Occipital lobe (tissue), 2 donors: Measurements from ENCODE around the gene SMARCD3. TPM values are rescaled to one million over a fixed set of nuclear protein-coding genes. Genes with fewer than 3 reads are reported as not detected.

Experiments
- DNase-seq: peaks from one replicate; lab custom pipeline; 2025; lab: John Stamatoyannopoulos, UW
- total RNA-seq: library from RNA; depleted of rRNA; stranded (reverse); fragments of >200 nt; gene quantifications from one replicate; pipeline ENCODE4 v1.2.3, GENCODE V29; 2014

SMARCD3 gene
- 147 TPM for total RNA-seq

- peak; percentile 48 for DNase-seq
Observed at GRCh38 chr7:151248346-151249033, at the start of gene SMARCD3. Gene SMARCD3, minus strand, starts transcription at chr7:151248694. Its CDS starts 132 bp downstream, at chr7:151248562.

GRCh38 chr7:151296202-151296992, 47.9 kb upstream of the SMARCD3 start:
- no peak for DNase-seq

- no peak for DNase-seq
Observed at GRCh38 chr7:151292850-151293249, 44.4 kb upstream of the SMARCD3 start.

- no peak for DNase-seq
Observed at GRCh38 chr7:151291206-151291605, 42.7 kb upstream of the SMARCD3 start.

GRCh38 chr7:151290355-151290760, 41.9 kb upstream of the SMARCD3 start:
- no peak for DNase-seq

- DNase-seq, result no peak
Observed at GRCh38 chr7:151289891-151290290, 41.4 kb upstream of the SMARCD3 start.

GRCh38 chr7:151286148-151286547, 37.7 kb upstream of the SMARCD3 start:
- no peak for DNase-seq

- no peak for DNase-seq
Observed at GRCh38 chr7:151283302-151283701, 34.8 kb upstream of the SMARCD3 start.

- no peak for DNase-seq
Observed at GRCh38 chr7:151282111-151282510, 33.6 kb upstream of the SMARCD3 start.

- no peak for DNase-seq
Observed at GRCh38 chr7:151281686-151282085, 33.2 kb upstream of the SMARCD3 start.

- DNase-seq, result no peak
Observed at GRCh38 chr7:151280388-151281019, 32.0 kb upstream of the SMARCD3 start.

- no peak for DNase-seq
Observed at GRCh38 chr7:151279868-151280267, 31.4 kb upstream of the SMARCD3 start.

GRCh38 chr7:151278949-151279348, 30.5 kb upstream of the SMARCD3 start:
- DNase-seq, result no peak

- DNase-seq, result no peak
Observed at GRCh38 chr7:151277631-151278030, 29.1 kb upstream of the SMARCD3 start.

GRCh38 chr7:151276666-151277590, 28.4 kb upstream of the SMARCD3 start:
- peak; percentile 55 for DNase-seq

GRCh38 chr7:151275813-151276577, 27.5 kb upstream of the SMARCD3 start:
- no peak for DNase-seq

- DNase-seq, result no peak
Observed at GRCh38 chr7:151274936-151275812, 26.7 kb upstream of the SMARCD3 start.

GRCh38 chr7:151274396-151274795, 25.9 kb upstream of the SMARCD3 start:
- no peak for DNase-seq

- DNase-seq, result no peak
Observed at GRCh38 chr7:151273651-151274390, 25.3 kb upstream of the SMARCD3 start.
